ENCODE data around the gene SOX6.

DNA sequence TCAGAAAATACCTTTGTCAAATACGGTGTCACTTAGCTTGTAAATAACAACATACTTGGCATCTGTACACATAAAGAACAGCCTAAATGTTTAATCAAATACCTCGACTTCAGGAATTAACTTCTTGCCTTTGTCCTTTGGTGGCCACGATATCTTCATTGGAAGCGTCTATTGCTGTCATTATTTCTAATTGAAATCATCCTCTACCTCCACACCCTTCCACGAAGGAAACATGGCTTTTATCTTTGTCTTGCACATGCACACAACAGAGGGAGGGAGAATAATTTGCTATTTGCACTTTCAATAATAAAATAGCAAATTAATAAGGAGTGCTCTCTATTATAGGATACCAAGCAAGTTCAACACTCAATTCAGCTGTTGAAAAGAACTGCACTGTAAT is 25.8 kb upstream of the SOX6 start:
- TF ChIP-seq CTCF (IDR thresholded peaks at IDR 0.05), result no peak
- TF ChIP-seq EP300 (IDR thresholded peaks at IDR 0.05), result no peak
